Measurements from ENCODE around the gene MEGF9. TPM values are rescaled to one million over a fixed set of nuclear protein-coding genes. Genes with fewer than 3 reads are reported as not detected.

The MEGF9 gene
- polyA plus RNA-seq, 1 donor (not counting 4 experiments of a cell fraction or from before 2014, with no cell fraction given) = 11.2 TPM

- Histone ChIP-seq H3K4me1 (ENCODE audit: control insufficient read depth, extremely low read depth, insufficient read depth, low read length) (peaks cover 5% of the 10 kb centered on the region), H3K9me1 (ENCODE audit: control insufficient read depth, extremely low read depth, insufficient read depth, low read length) (no peaks in the 10 kb centered on the region), H4K20me1 (ENCODE audit: control insufficient read depth, extremely low read depth, insufficient read depth, low read length) (no peaks in the 10 kb centered on the region), H3K4me2 (ENCODE audit: control insufficient read depth, extremely low read depth, insufficient read depth, low read depth, low read length) (no peak overlapping the region), H3K79me2 (ENCODE audit: control insufficient read depth, insufficient read depth, low read length) (no peaks in the 10 kb centered on the region), H3K9me3 (ENCODE audit: control insufficient read depth, low read depth, low read length) (no peaks in the 10 kb centered on the region), H3K4me3 (ENCODE audit: control insufficient read depth in 2 of 3, extremely low read depth in 1 of 3, insufficient read depth in 2 of 3, low read depth in 1 of 3, low read length in 3 of 3) (no peak overlapping the region), H3K9ac (ENCODE audit: control insufficient read depth, extremely low read depth, insufficient read depth, low read length) (no peak overlapping the region), H3K27ac (ENCODE audit: control insufficient read depth, insufficient read depth, low read length) (no peak overlapping the region), H3K36me3 (ENCODE audit: control insufficient read depth in 2 of 2, extremely low read depth in 1 of 2, insufficient read depth in 2 of 2, low read length in 2 of 2) (no peaks in the 10 kb centered on the region), H2AFZ (ENCODE audit: control insufficient read depth, low read length) (no peak overlapping the region), H3K27me3 (ENCODE audit: control insufficient read depth, extremely low read depth, insufficient read depth, low read length) (no peaks in the 10 kb centered on the region)
- dilution Hi-C loops (cut with MboI; ENCODE audit: extremely low pct_ligation_motif_present, low sequenced_read_pairs) = no loop called here
- TF ChIP-seq EZH2 (IDR thresholded peaks at IDR 0.05; ENCODE audit: low read length) (no peak), CTCF (optimal IDR thresholded peaks at IDR 0.05 in 1 of 3, IDR thresholded peaks at IDR 0.05 in 1 of 3, conservative IDR thresholded peaks at IDR 0.05 in 1 of 3; ENCODE audit: extremely low read depth in 1 of 3, insufficient read depth in 2 of 3, low read length in 3 of 3) (no peak)
- no peak for FAIRE-seq
- no peak for DNase-seq (ENCODE audit: low read depth, low spot score)
Observed at GRCh38 chr9:120733190-120733589, 18.9 kb upstream of the MEGF9 start.

- Histone ChIP-seq H3K9me1 (ENCODE audit: control insufficient read depth, extremely low read depth, insufficient read depth, low read length) (no peaks in the 10 kb centered on the region), H2AFZ (ENCODE audit: control insufficient read depth, low read length) (no peak overlapping the region), H3K4me1 (ENCODE audit: control insufficient read depth, extremely low read depth, insufficient read depth, low read length) (peaks cover 5% of the 10 kb centered on the region), H3K4me2 (ENCODE audit: control insufficient read depth, extremely low read depth, insufficient read depth, low read depth, low read length) (no peak overlapping the region), H3K79me2 (ENCODE audit: control insufficient read depth, insufficient read depth, low read length) (no peaks in the 10 kb centered on the region), H3K36me3 (ENCODE audit: control insufficient read depth in 2 of 2, extremely low read depth in 1 of 2, insufficient read depth in 2 of 2, low read length in 2 of 2) (no peaks in the 10 kb centered on the region), H3K27me3 (ENCODE audit: control insufficient read depth, extremely low read depth, insufficient read depth, low read length) (no peaks in the 10 kb centered on the region), H3K4me3 (ENCODE audit: control insufficient read depth in 2 of 3, extremely low read depth in 1 of 3, insufficient read depth in 2 of 3, low read depth in 1 of 3, low read length in 3 of 3) (no peak overlapping the region), H3K9me3 (ENCODE audit: control insufficient read depth, low read depth, low read length) (no peaks in the 10 kb centered on the region), H4K20me1 (ENCODE audit: control insufficient read depth, extremely low read depth, insufficient read depth, low read length) (no peaks in the 10 kb centered on the region), H3K9ac (ENCODE audit: control insufficient read depth, extremely low read depth, insufficient read depth, low read length) (no peak overlapping the region), H3K27ac (ENCODE audit: control insufficient read depth, insufficient read depth, low read length) (no peak overlapping the region)
- FAIRE-seq = no peak
- no peak for TF ChIP-seq CTCF (optimal IDR thresholded peaks at IDR 0.05 in 1 of 3, IDR thresholded peaks at IDR 0.05 in 1 of 3, conservative IDR thresholded peaks at IDR 0.05 in 1 of 3; ENCODE audit: extremely low read depth in 1 of 3, insufficient read depth in 2 of 3, low read length in 3 of 3)
- TF ChIP-seq EZH2 (IDR thresholded peaks at IDR 0.05; ENCODE audit: low read length) = no peak
- dilution Hi-C loops (cut with MboI; ENCODE audit: extremely low pct_ligation_motif_present, low sequenced_read_pairs) = no loop called here
- DNase-seq (ENCODE audit: low read depth, low spot score) = peak; percentile 59
Observed at GRCh38 chr9:120730654-120731514, 16.6 kb upstream of the MEGF9 start.

Data from keratinocyte (primary cell).